Upper lobe of right lung (tissue), 1 donor: ENCODE data around the gene ADARB1. TPM values are rescaled to one million over a fixed set of nuclear protein-coding genes. Genes with fewer than 3 reads are reported as not detected.

Experiments used
- ATAC-seq: fragments of 200-7000 bp; cut with Tn5 transposase; one replicate; pipeline ENCODE4 v1.9.1; 2020; ENCODE audit warnings: mild to moderate bottlenecking, moderate library complexity
- DNase-seq: peaks from one replicate; pipeline ENCODE4 v3.0.0-alpha.2; 2020
- H3K27ac ChIP-seq: fragments of 200-600 bp; one replicate; pipeline ENCODE4 v1.8.0; 2022
- H3K27me3 ChIP-seq: fragments of 200-600 bp; one replicate; pipeline ENCODE4 v1.8.0; 2022; ENCODE audit warnings: mild to moderate bottlenecking
- H3K36me3 ChIP-seq: fragments of 200-600 bp; one replicate; pipeline ENCODE4 v1.8.0; 2022
- H3K4me1 ChIP-seq: fragments of 200-600 bp; one replicate; pipeline ENCODE4 v1.8.0; 2022
- H3K4me3 ChIP-seq: fragments of 200-600 bp; one replicate; pipeline ENCODE4 v1.8.0; 2022; ENCODE audit warnings: mild to moderate bottlenecking
- H3K9me3 ChIP-seq: fragments of 200-600 bp; one replicate; pipeline ENCODE4 v1.8.0; 2022
- CTCF ChIP-seq: fragments of 200-600 bp; IDR thresholded peaks from one replicate; pipeline ENCODE4 v1.8.0; 2022; ENCODE audit warnings: antibody characterized with exemption
- intact Hi-C: fragments of 100-400 bp; cut with DNase I; formaldehyde crosslinking; loops from one replicate; pipeline ENCODE4 v1.11.0; 2022
- total RNA-seq: library from RNA; stranded (reverse); fragmentation: NEBNext Ultra II Directional; extraction: Animal tissue kit (Norgen Biotek cat#: 25700); gene quantifications from one replicate; pipeline ENCODE4 v1.2.1, GENCODE V29; 2021
- donor health status: DM: no; HTN: yes; CAD: no; lungs with severe emphysema.

The ADARB1 gene
- total RNA-seq, 1 donor from 2014 or later: 73.6 TPM

GRCh38 chr21:45124596-45124995, 50.2 kb downstream of the ADARB1 start:
- no peak for TF ChIP-seq CTCF
- Histone ChIP-seq H3K4me1 (peaks cover 14% of the 10 kb centered on the region), H3K27ac (no peak overlapping the region), H3K4me3 (no peak overlapping the region), H3K9me3 (no peaks in the 10 kb centered on the region), H3K36me3 (no peaks in the 10 kb centered on the region), H3K27me3 (no peaks in the 10 kb centered on the region)
- intact Hi-C loops: no loop called here
- no peak for DNase-seq
- ATAC-seq: no peak

GRCh38 chr21:45125357-45125756, 51.0 kb downstream of the ADARB1 start:
- no peak overlapping the region for H3K4me3 ChIP-seq
- no peaks in the 10 kb centered on the region for H3K9me3 ChIP-seq
- intact Hi-C loops: no loop called here
- H3K36me3 ChIP-seq: no peaks in the 10 kb centered on the region
- H3K4me1 ChIP-seq: peaks cover 20% of the 10 kb centered on the region
- H3K27me3 ChIP-seq: no peaks in the 10 kb centered on the region
- no peak for TF ChIP-seq CTCF
- ATAC-seq: no peak
- DNase-seq: no peak
- H3K27ac ChIP-seq: no peak overlapping the region

- Histone ChIP-seq H3K4me1 (peaks cover 29% of the 10 kb centered on the region), H3K9me3 (no peaks in the 10 kb centered on the region), H3K27ac (no peak overlapping the region), H3K4me3 (no peak overlapping the region), H3K36me3 (no peaks in the 10 kb centered on the region), H3K27me3 (no peaks in the 10 kb centered on the region)
- no peak for ATAC-seq
- no peak for DNase-seq
- intact Hi-C loops: no loop called here
- no peak for TF ChIP-seq CTCF
Measured at GRCh38 chr21:45126204-45126626, 51.8 kb downstream of the ADARB1 start.

- Histone ChIP-seq H3K9me3 (no peaks in the 10 kb centered on the region), H3K4me3 (no peak overlapping the region), H3K27me3 (no peaks in the 10 kb centered on the region), H3K27ac (no peak overlapping the region), H3K36me3 (no peaks in the 10 kb centered on the region), H3K4me1 (peaks cover 35% of the 10 kb centered on the region)
- DNase-seq (no peak), ATAC-seq (no peak)
- intact Hi-C loops: no loop called here
- TF ChIP-seq CTCF: no peak
Measured at GRCh38 chr21:45126983-45127382, 52.6 kb downstream of the ADARB1 start.

GRCh38 chr21:45127937-45128336, 53.6 kb downstream of the ADARB1 start:
- intact Hi-C loops: no loop called here
- H3K27ac ChIP-seq: no peak overlapping the region
- H3K4me3 ChIP-seq: no peak overlapping the region
- H3K27me3 ChIP-seq: no peaks in the 10 kb centered on the region
- no peak for DNase-seq
- ATAC-seq: no peak
- H3K36me3 ChIP-seq: no peaks in the 10 kb centered on the region
- no peak for TF ChIP-seq CTCF
- H3K9me3 ChIP-seq: no peaks in the 10 kb centered on the region
- peaks cover 43% of the 10 kb centered on the region for H3K4me1 ChIP-seq

- DNase-seq (peak; percentile 88), ATAC-seq (peak; percentile 96)
- no peaks in the 10 kb centered on the region for H3K9me3 ChIP-seq
- H3K27ac ChIP-seq: no peak overlapping the region
- peaks cover 49% of the 10 kb centered on the region for H3K4me1 ChIP-seq
- no peaks in the 10 kb centered on the region for H3K27me3 ChIP-seq
- no peak overlapping the region for H3K4me3 ChIP-seq
- intact Hi-C loops: no loop called here
- no peaks in the 10 kb centered on the region for H3K36me3 ChIP-seq
- TF ChIP-seq CTCF: peak; percentile 86
Measured at GRCh38 chr21:45128613-45129188, 54.3 kb downstream of the ADARB1 start.
